AG04450 (cell line): ENCODE measurements around the gene ATG7. TPM values are rescaled to one million over a fixed set of nuclear protein-coding genes. Genes with fewer than 3 reads are reported as not detected.
"Not testable (repeated sequence)": the region's sequence is repeated elsewhere in the genome, so short reads cannot be mapped to it uniquely, and the experiment has no call there.

Experiments
- CTCF ChIA-PET: fragments of 300-600, 350-600 bp; formaldehyde crosslinking; extraction: SDS; loops from one replicate; lab custom pipeline; 2022; ENCODE audit warnings: antibody characterized with exemption, inconsistent platforms; lab: Charles Lee
- POLR2A ChIA-PET: fragments of 350-600 bp; formaldehyde crosslinking; extraction: SDS; loops from one replicate; lab custom pipeline; 2021; ENCODE audit warnings: antibody characterized with exemption, inconsistent platforms; lab: Yijun Ruan, JAX
- DNase-seq: peaks from one replicate; pipeline ENCODE4 v3.0.0-alpha.2; 2011; ENCODE audit warnings: low read depth, low spot score
- H3K27ac ChIP-seq: one replicate; pipeline ENCODE4 v1.5.1; 2012; ENCODE audit warnings: low read depth, low read length, control low read depth
- H3K27me3 ChIP-seq: one replicate; pipeline ENCODE4 v1.6.0; 2012; ENCODE audit warnings: low read length; ENCODE audit not compliant: control insufficient read depth, insufficient read depth
- H3K4me3 ChIP-seq: 2 replicates; pipeline ENCODE4 v1.5.1; 2011; ENCODE audit warnings: mild to moderate bottlenecking, low read depth, low read length, control low read depth
- H3K9me3 ChIP-seq: 2 replicates; pipeline ENCODE4 v1.5.1; 2012; ENCODE audit warnings: low read length; ENCODE audit not compliant: control insufficient read depth, insufficient read depth
- CTCF ChIP-seq: IDR thresholded peaks from 2 replicates; pipeline ENCODE4 v1.5.1; 2011; ENCODE audit warnings: low read depth, low read length, control low read depth, inconsistent platforms
- polyA plus RNA-seq: library from polyadenylated mRNA; depleted of rRNA; stranded (reverse); fragments of >200 nt; gene quantifications from 2 replicates; pipeline ENCODE4 v1.2.3, GENCODE V29; 2011

ATG7 gene
- polyA plus RNA-seq, 1 experiment: 51.7 TPM

GRCh38 chr3:11481556-11481955, 209.4 kb downstream of the ATG7 start:
- Histone ChIP-seq H3K9me3 (no peaks in the 10 kb centered on the region), H3K4me3 (no peak overlapping the region), H3K27me3 (no peaks in the 10 kb centered on the region), H3K27ac (no peak overlapping the region)
- ChIA-PET CTCF (no interaction called here), POLR2A (no interaction called here)
- DNase-seq: no peak
- no peak for TF ChIP-seq CTCF

- no peaks in the 10 kb centered on the region for H3K27me3 ChIP-seq
- ChIA-PET CTCF (interaction anchor here (0.6 kb wide), 1 partner anchor 1402 kb away, joined by 3 read pairs; no protein-coding TSS in a partner anchor), POLR2A (no interaction called here)
- 0 out of 2 replicates have a peak, but pooled peaks have one; percentile 9 for TF ChIP-seq CTCF
- no peak overlapping the region for H3K4me3 ChIP-seq
- H3K9me3 ChIP-seq: no peaks in the 10 kb centered on the region
- H3K27ac ChIP-seq: no peak overlapping the region
- DNase-seq: no peak
Measured at GRCh38 chr3:11482021-11482420, 209.8 kb downstream of the ATG7 start.

GRCh38 chr3:11488356-11488755, 216.2 kb downstream of the ATG7 start:
- DNase-seq, H3K27ac ChIP-seq, POLR2A ChIA-PET, CTCF ChIA-PET, H3K9me3 ChIP-seq, H3K27me3 ChIP-seq, H3K4me3 ChIP-seq: not testable (repeated sequence)

GRCh38 chr3:11494131-11494916, 222.1 kb downstream of the ATG7 start:
- ChIA-PET CTCF (no interaction called here), POLR2A (no interaction called here)
- no peak for DNase-seq
- Histone ChIP-seq H3K9me3 (peaks cover 15% of the 10 kb centered on the region), H3K27me3 (no peaks in the 10 kb centered on the region), H3K4me3 (no peak overlapping the region), H3K27ac (no peak overlapping the region)
- TF ChIP-seq CTCF: no peak

GRCh38 chr3:11495948-11496557, 223.9 kb downstream of the ATG7 start:
- CTCF ChIA-PET: interaction anchor here (0.6 kb wide), 1 partner anchor 1210 kb away, joined by 3 read pairs; no protein-coding TSS in a partner anchor

More at GRCh38 chr3:11495948-11496557, 223.9 kb downstream of the ATG7 start:
- no peak for DNase-seq
- no peak for TF ChIP-seq CTCF
- no peak overlapping the region for H3K4me3 ChIP-seq
- POLR2A ChIA-PET: no interaction called here
- H3K9me3 ChIP-seq: peaks cover 15% of the 10 kb centered on the region
- no peak overlapping the region for H3K27ac ChIP-seq
- no peaks in the 10 kb centered on the region for H3K27me3 ChIP-seq
